HG02642 (cell line): ENCODE results near the gene TMEM164.

ENCODE experiments used
- ATAC-seq: cut with Tn5 transposase; IDR thresholded peaks from one replicate; pipeline ENCODE4 v1.9.1; 2021; ENCODE audit warnings: mild to moderate bottlenecking; ENCODE audit not compliant: unreplicated experiment, poor library complexity

Gene TMEM164

DNA sequence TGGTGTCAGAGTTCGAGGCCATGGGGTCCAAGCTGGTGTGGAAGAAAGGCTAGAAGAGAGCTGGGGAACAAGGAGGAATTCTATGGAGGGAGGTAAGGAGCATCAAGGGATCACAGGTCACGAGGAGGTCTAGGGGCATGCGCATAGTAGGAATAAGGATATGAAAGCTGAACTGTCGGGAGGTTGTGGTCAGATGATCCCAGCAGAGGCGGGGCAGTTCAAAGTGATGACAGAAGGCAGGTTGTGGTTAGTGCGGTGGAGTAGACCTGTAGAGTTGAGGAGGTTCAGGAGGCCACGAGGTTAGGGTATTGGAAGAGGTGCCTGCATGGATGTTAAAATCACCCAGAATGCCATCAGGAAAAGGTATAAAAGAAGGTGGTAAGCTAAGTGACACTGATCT, 156.3 kb downstream of the TMEM164 start:
- no peak for ATAC-seq

DNA sequence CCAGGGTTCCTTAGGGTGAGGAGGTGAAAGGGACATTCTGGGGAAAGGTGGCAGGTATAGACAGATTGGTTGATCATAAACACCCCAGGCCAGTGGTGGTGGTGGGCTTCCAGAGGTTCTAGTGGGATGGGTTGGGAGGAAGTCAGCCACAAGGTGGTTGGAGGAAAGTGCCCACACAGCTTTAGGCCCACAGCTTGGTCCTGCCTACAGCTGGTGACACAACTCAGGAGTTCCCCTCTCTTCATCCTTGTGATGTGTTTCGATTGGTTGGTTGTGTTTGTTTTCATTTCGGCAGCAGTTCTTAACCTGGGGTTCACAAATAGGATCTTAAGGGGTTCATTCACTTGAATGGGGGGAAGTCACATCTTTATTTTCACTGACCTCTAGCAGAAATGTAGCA, 157.0 kb downstream of the TMEM164 start:
- ATAC-seq = no peak

GRCh38 chrX:110161361-110161686, 158.4 kb downstream of the TMEM164 start:
- ATAC-seq = no peak

DNA sequence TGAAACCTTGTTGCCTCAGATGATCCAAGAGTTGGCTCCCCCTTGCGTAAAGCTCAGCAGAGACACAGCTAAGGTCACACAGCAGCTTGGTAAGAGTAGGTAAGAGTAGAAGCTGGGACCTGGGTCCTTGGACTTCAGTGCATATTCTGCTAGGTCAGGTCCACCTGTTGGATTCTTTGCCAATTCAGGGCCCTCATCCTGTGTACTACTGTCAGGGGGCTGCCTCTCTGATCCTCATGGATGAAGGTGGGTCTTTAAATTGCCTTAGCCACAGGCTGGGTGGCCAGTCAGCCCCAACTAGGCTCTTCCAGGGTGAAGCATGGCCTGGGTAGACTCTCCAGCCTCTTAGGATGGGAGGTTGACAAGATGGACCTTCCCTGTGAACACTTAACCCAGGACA, 159.2 kb downstream of the TMEM164 start:
- no peak for ATAC-seq

- ATAC-seq = no peak
These were observed 160.0 kb downstream of the TMEM164 start for GRCh38 chrX:110162867-110163266.

GRCh38 chrX:110163488-110163887, 160.6 kb downstream of the TMEM164 start:
- no peak for ATAC-seq

DNA sequence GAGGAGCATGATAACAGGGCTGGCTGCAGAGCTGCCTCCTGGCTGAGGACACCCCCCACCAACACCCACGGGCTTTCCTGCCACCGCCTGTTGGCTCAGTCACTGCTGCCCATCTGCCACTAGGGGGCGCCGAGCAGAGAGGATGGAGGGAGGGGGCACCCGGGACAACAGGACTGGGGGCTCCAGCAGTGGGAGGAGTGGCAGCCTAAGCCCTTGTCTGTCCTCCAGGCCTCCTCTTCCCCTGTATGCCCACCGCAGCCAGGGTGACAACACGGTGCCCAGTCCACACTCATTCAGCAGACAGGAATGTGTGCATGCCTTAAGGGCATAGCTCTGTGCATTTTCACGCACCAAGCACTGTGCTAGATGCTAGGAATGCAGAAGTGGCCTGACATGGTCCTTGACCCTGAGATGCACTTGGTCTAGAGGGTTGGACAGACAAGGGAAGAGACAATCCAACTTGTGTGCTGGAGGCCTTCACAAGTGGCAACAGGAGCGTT, 165.1 kb downstream of the TMEM164 start:
- ATAC-seq = peak; percentile 31

GRCh38 chrX:110168585-110168984, 165.7 kb downstream of the TMEM164 start:
- no peak for ATAC-seq

DNA sequence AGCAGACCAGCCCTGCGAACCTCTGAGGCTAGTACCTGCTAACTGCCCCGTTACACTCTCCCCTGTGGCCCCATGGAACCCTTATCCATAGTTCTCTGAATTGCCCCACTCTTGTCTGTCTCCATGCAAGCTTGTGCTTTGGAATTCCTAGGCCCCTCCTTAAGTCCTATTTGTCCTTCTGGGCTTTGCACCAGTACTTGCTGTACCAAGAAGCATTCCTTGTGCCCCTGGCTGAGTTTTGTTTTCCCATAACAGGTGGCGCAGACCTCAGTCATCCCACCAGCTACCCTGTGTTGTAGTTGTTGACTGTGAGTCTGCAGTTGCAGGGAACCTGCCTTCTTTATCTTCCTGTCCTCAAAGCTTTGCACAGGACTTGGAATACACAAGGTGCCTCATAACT, 167.1 kb downstream of the TMEM164 start:
- no peak for ATAC-seq

DNA sequence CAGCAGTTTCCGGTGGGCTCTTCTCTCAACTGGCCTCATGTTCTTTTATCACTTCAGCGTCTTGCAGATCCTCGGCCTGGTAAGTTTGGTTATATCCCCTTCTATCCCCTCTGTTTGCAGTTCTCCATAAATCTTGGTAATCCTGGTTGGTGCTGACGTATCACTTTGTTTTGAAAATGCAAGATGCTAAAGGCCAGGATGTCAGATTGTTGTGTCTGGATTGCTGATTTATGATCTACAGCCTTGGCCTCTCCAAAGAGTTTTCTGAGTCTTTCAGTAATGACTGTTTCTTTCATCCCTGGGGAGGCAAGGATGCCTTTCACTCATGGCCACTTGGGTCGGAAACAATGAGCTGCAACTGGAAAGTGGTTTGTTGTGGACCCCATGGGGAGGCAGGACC, 168.5 kb downstream of the TMEM164 start:
- ATAC-seq = no peak

GRCh38 chrX:110172215-110172614, 169.3 kb downstream of the TMEM164 start:
- ATAC-seq = peak; percentile 98

- no peak for ATAC-seq
These were observed 170.6 kb downstream of the TMEM164 start for GRCh38 chrX:110173192-110174175.

- ATAC-seq = no peak
These were observed 172.2 kb downstream of the TMEM164 start for GRCh38 chrX:110175146-110175545.

- no peak for ATAC-seq
These were observed 172.8 kb downstream of the TMEM164 start for GRCh38 chrX:110175696-110176095.

DNA sequence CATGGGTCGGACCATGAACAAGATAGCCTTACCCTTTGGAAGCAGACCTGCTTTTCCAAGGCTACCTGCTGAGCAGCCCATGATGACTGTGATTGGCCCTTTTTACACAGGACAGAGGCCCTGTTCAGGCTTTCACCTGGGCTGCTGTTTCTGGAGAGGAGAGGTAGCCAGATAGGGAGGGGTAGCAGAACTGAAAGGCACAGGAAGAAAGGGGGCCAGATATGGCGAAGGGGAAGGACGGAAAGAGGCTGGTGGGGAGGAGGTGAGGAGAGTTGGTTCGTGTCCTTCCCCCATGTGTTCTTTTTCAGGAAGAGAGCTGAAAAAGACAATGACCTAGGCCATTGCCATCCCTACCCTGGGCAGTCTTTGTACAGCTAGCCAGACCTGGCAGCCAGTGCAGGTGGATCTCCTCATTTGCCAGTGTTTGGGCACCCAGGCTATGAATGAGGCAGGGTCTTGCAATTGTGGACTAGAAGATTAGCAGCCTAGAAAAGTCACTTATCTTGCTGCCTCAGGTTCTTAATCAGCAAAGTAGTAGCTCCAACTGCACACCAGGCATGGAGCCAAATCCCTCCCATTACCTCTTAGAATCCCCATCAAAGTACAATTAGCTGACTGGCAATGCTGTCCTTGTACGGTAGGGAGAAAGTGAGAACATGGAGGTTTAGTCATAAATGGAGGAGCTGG, 175.4 kb downstream of the TMEM164 start:
- ATAC-seq = no peak

DNA sequence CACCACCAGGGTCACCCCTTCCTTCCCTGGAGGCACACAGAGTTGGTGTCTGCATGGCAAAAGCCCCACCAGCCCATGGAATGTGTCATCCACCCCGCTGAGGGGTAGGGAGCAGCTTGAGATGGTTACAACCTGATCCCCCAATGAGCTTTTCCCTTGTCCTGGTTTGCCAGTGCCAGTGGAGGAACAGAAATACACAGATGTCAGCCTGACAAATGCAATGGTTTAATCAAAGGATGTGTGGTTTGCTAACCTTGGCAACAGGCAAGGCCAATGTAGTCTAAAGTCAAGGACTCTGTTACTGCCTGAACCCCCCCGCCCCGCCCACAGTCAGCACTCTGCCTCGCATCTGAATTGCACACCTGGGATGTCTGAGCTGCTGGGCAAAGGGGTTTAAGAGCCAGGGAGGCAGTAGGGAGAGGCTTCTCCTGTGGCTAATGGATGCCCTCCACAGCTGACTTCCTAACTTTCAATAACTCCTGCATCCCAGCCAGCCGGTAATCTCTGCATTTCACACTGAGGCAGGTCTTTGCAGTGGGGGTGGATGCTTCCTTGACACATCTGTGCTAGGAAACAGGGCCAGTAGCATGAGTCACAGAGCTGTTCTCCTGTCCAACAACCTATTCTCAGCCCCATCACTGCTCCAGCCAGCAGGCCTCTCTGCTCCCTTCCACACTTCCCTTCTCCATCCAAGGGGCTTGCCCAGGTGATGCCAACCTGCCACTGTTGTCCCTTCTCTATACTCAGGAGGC, 177.4 kb downstream of the TMEM164 start:
- no peak for ATAC-seq

DNA sequence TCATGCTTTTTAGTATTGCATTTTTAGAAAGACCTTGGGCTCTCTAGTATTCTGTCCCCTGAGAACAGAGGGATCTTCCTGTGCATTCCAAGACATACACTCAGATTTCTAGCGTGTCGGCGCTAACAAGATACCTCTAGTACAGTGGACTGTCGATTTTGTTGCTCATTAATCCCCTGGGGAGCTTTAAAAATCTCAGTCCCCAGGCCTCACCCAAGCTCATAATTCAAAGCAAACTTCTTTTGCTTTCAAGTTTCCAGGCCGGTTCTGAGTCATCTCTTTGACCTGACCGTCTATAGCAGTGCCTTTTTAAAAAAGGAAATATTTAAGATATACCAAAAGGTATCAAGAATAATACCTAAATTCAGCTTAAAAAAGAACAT, 178.0 kb downstream of the TMEM164 start:
- no peak for ATAC-seq

- ATAC-seq = no peak
These were observed 178.7 kb downstream of the TMEM164 start for GRCh38 chrX:110181459-110182137.

DNA sequence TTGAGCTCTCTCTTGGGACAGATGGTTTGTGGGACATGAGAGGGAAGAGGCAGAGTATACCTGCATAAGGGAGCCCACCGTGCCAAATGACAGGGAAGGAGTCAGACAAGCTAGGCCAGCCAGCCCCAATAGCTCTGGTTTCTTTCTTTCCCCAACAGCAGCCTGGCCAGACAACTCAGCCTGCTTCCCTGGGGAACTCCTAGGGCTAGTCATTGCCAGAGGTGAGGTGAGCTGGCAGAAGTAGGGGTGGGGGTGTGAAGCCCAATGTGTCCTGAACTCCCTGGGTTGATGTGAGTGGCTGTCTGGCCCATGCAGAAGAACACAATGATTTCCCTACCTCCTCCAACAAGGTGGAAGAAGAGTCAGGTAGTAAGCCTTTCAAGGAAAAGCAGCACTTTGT, 179.4 kb downstream of the TMEM164 start:
- ATAC-seq = no peak

DNA sequence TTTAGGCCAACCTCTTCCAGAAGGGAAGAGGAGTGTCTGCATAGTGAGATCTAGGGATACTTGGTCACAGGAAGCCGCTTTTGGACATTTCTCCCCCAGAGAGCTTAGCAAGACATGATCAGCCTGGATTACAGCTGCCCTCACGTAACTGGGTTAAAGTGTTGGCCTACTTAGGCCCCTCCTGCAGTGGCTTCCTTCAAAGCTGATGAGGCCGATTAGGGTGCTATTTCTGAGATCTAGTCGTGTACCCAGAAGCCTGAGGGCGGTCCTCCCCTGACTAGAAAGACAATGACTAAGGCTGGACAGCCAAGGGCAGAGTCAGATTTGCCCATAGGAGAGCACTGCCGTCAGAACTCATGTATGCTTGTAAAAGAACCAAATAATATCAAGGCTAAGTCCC, 180.0 kb downstream of the TMEM164 start:
- no peak for ATAC-seq
